Measurements from ENCODE around the gene MAN1C1.
"Not testable (repeated sequence)": the region's sequence is repeated elsewhere in the genome, so short reads cannot be mapped to it uniquely, and the experiment has no call there.

- TF ChIP-seq CTCF, POLR2AphosphoS5 (IDR thresholded peaks at IDR 0.05): not testable (repeated sequence)
Measured at GRCh38 chr1:25596641-25597040, 19.9 kb upstream of the MAN1C1 start.

All from sigmoid colon (tissue), 4 donors.